C4-2B (cell line): ENCODE results near the gene GMEB2.

ENCODE experiments used
- ZFX ChIP-seq: fragments of 450-650 bp; IDR thresholded peaks from 2 replicates; pipeline ENCODE4 v1.6.1; 2017
- TF ChIP-seq, protein P1 (sequence below): fragments of 450-650 bp; conservative IDR thresholded peaks from 2 replicates; pipeline ENCODE4 v1.5.1; 2017; ENCODE audit warnings: mild to moderate bottlenecking

DNA sequence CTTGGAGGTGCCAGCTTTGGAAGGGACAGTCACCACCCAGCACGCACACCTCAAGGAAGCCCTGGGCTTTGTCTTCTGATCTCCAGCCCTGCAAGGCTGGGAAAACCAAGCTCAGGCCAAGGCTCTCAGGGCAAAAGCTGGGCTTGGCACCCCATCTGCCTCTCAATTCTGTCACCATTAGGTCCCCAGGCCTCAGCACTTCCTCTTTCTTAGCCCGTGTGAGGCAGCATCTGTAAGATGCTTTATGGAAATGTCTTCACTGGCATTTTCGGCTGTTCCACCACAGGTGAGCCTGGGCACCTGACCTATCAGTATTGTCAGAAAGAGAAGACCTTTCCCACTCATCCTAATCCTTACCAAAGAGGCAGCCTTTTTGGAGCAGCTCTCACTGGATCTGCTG is 24.6 kb downstream of the GMEB2 start:
- TF ChIP-seq, protein P1, sequence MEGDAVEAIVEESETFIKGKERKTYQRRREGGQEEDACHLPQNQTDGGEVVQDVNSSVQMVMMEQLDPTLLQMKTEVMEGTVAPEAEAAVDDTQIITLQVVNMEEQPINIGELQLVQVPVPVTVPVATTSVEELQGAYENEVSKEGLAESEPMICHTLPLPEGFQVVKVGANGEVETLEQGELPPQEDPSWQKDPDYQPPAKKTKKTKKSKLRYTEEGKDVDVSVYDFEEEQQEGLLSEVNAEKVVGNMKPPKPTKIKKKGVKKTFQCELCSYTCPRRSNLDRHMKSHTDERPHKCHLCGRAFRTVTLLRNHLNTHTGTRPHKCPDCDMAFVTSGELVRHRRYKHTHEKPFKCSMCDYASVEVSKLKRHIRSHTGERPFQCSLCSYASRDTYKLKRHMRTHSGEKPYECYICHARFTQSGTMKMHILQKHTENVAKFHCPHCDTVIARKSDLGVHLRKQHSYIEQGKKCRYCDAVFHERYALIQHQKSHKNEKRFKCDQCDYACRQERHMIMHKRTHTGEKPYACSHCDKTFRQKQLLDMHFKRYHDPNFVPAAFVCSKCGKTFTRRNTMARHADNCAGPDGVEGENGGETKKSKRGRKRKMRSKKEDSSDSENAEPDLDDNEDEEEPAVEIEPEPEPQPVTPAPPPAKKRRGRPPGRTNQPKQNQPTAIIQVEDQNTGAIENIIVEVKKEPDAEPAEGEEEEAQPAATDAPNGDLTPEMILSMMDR, result no peak
- no peak for TF ChIP-seq ZFX
